WTC11 (cell line): ENCODE measurements around the gene BACH2. TPM values are rescaled to one million over a fixed set of nuclear protein-coding genes. Genes with fewer than 3 reads are reported as not detected.

Experiments used
- ATAC-seq: fragments of 200-7000 bp; cut with Tn5 transposase; 2 replicates; pipeline ENCODE4 v1.10.0; 2021; ENCODE audit warnings: mild to moderate bottlenecking, moderate library complexity
- CTCF ChIA-PET: fragments of 300-600 bp; sonication (Branson Sonifier 250); formaldehyde crosslinking; loops from one replicate; lab custom pipeline; 2021; ENCODE audit warnings: antibody characterized with exemption; lab: Charles Lee
- POLR2A ChIA-PET: fragments of 350-600 bp; sonication (Branson Sonifier 250); formaldehyde crosslinking; loops from one replicate; lab custom pipeline; 2021; ENCODE audit warnings: antibody characterized with exemption; lab: Charles Lee
- DNase-seq: peaks from one replicate; pipeline ENCODE4 v3.0.0; 2021; ENCODE audit warnings: low spot score
- H3K27ac Mint-ChIP-seq: 2 replicates; pipeline ENCODE4 v1.8.0; 2021; ENCODE audit warnings: mixed read lengths
- H3K27me3 Mint-ChIP-seq: 2 replicates; pipeline ENCODE4 v1.8.0; 2021; ENCODE audit warnings: low read depth, mild to moderate bottlenecking, moderate library complexity, mixed read lengths
- H3K36me3 Mint-ChIP-seq: 2 replicates; pipeline ENCODE4 v1.8.0; 2021; ENCODE audit warnings: mixed read lengths
- H3K4me1 Mint-ChIP-seq: 2 replicates; pipeline ENCODE4 v1.8.0; 2022; ENCODE audit warnings: mixed read lengths
- H3K4me3 Mint-ChIP-seq: 2 replicates; pipeline ENCODE4 v1.8.0; 2021; ENCODE audit warnings: mild to moderate bottlenecking, moderate library complexity, mixed read lengths
- H3K9me3 Mint-ChIP-seq: 2 replicates; pipeline ENCODE4 v1.8.0; 2021; ENCODE audit warnings: mixed read lengths
- ATF6 ChIP-seq: sonication (generic); formaldehyde crosslinking; IDR thresholded peaks from 2 replicates; pipeline ENCODE4 v1.8.1; 2023; ENCODE audit warnings: mild to moderate bottlenecking, missing genetic modification reagents
- E2F1 ChIP-seq: sonication (generic); formaldehyde crosslinking; IDR thresholded peaks from 2 replicates; pipeline ENCODE4 v1.8.0; 2022; ENCODE audit warnings: mild to moderate bottlenecking, missing genetic modification reagents
- EMX1 ChIP-seq: fragments of 250-450 bp; sonication (Bioruptor Pico); IDR thresholded peaks from 2 replicates; pipeline ENCODE4 v1.8.0; 2021; ENCODE audit warnings: mild to moderate bottlenecking
- ERG ChIP-seq: fragments of 250-450 bp; sonication (Bioruptor Pico); IDR thresholded peaks from 2 replicates; pipeline ENCODE4 v1.8.0; 2021; ENCODE audit warnings: mild to moderate bottlenecking
- ETV6 ChIP-seq: sonication (generic); formaldehyde crosslinking; IDR thresholded peaks from 2 replicates; pipeline ENCODE4 v1.8.1; 2022; ENCODE audit warnings: mild to moderate bottlenecking, missing genetic modification reagents
- IRF1 ChIP-seq: sonication (generic); formaldehyde crosslinking; IDR thresholded peaks from 2 replicates; pipeline ENCODE4 v1.8.0; 2023; ENCODE audit warnings: missing genetic modification reagents
- RELA ChIP-seq: sonication (generic); formaldehyde crosslinking; IDR thresholded peaks from 2 replicates; pipeline ENCODE4 v1.8.1; 2022; ENCODE audit warnings: missing genetic modification reagents, mild to moderate bottlenecking, borderline replicate concordance
- SOX15 ChIP-seq: fragments of 250-450 bp; sonication (Bioruptor Pico); IDR thresholded peaks from 2 replicates; pipeline ENCODE4 v1.9.0; 2021; ENCODE audit warnings: mild to moderate bottlenecking
- ZNF423 ChIP-seq: fragments of 250-450 bp; sonication (Bioruptor Pico); IDR thresholded peaks from 2 replicates; pipeline ENCODE4 v2.1.2; 2022; ENCODE audit warnings: mild to moderate bottlenecking, moderate library complexity
- ZSCAN18 ChIP-seq: fragments of 250-450 bp; sonication (Bioruptor Pico); IDR thresholded peaks from 2 replicates; pipeline ENCODE4 v2.1.2; 2022; ENCODE audit warnings: mild to moderate bottlenecking, moderate library complexity
- total RNA-seq: library from RNA; stranded (reverse); gene quantifications from 3 replicates; pipeline ENCODE4 v1.2.3, GENCODE V29; 2021
- TF ChIP-seq, protein P1 (sequence below): sonication (generic); formaldehyde crosslinking; IDR thresholded peaks from 2 replicates; pipeline ENCODE4 v1.8.0; 2023; ENCODE audit warnings: mild to moderate bottlenecking, missing genetic modification reagents
- TF ChIP-seq, protein P2 (sequence below): fragments of 250-450 bp; sonication (Bioruptor Pico); IDR thresholded peaks from 2 replicates; pipeline ENCODE4 v1.9.0; 2021; ENCODE audit warnings: mild to moderate bottlenecking

Gene BACH2
- total RNA-seq, 1 experiment from 2014 or later = 5.9 TPM

GRCh38 chr6:89975991-89976693, 320.5 kb downstream of the BACH2 start:
- H3K27ac Mint-ChIP-seq = no peak overlapping the region; the same call in 1 of the 2 replicates
- H3K27me3 Mint-ChIP-seq = no peaks in the 10 kb centered on the region
- 0 out of 2 replicates have a peak, but pooled peaks cover 3% of the 10 kb centered on the region for H3K4me1 Mint-ChIP-seq
- POLR2A ChIA-PET = no interaction called here
- H3K36me3 Mint-ChIP-seq = no peaks in the 10 kb centered on the region
- TF ChIP-seq SOX15 (CRISPR knock-in tag) (no peak), IRF1 (CRISPR knock-in tag) (no peak), RELA (CRISPR knock-in tag) (no peak), ERG (no peak)
- DNase-seq = no peak
- H3K4me3 Mint-ChIP-seq = no peak overlapping the region
- H3K9me3 Mint-ChIP-seq = no peaks in the 10 kb centered on the region
- CTCF ChIA-PET = interaction anchor here (2.9 kb wide), 1 partner anchor 36 kb away, joined by 14 read pairs; no protein-coding TSS in a partner anchor
- peak; percentile 44; the same call in 1 of the 2 replicates for ATAC-seq

- CTCF ChIA-PET = interaction anchor here (1.0 to 2.9 kb wide), 2 partner anchors 35 to 504 kb away, joined by 3 to 14 read pairs; no protein-coding TSS in a partner anchor
Measured at GRCh38 chr6:89975366-89975765, 321.3 kb downstream of the BACH2 start.

More at GRCh38 chr6:89975366-89975765, 321.3 kb downstream of the BACH2 start:
- no peak for DNase-seq
- Mint-ChIP-seq H3K27ac (no peak overlapping the region), H3K27me3 (no peaks in the 10 kb centered on the region), H3K36me3 (no peaks in the 10 kb centered on the region), H3K4me1 (0 out of 2 replicates have a peak, but pooled peaks cover 3% of the 10 kb centered on the region), H3K9me3 (no peaks in the 10 kb centered on the region), H3K4me3 (no peak overlapping the region)
- no peak for ATAC-seq
- TF ChIP-seq ATF6 = no peak
- no peak for TF ChIP-seq EMX1
- TF ChIP-seq E2F1 = no peak
- TF ChIP-seq, protein P1, sequence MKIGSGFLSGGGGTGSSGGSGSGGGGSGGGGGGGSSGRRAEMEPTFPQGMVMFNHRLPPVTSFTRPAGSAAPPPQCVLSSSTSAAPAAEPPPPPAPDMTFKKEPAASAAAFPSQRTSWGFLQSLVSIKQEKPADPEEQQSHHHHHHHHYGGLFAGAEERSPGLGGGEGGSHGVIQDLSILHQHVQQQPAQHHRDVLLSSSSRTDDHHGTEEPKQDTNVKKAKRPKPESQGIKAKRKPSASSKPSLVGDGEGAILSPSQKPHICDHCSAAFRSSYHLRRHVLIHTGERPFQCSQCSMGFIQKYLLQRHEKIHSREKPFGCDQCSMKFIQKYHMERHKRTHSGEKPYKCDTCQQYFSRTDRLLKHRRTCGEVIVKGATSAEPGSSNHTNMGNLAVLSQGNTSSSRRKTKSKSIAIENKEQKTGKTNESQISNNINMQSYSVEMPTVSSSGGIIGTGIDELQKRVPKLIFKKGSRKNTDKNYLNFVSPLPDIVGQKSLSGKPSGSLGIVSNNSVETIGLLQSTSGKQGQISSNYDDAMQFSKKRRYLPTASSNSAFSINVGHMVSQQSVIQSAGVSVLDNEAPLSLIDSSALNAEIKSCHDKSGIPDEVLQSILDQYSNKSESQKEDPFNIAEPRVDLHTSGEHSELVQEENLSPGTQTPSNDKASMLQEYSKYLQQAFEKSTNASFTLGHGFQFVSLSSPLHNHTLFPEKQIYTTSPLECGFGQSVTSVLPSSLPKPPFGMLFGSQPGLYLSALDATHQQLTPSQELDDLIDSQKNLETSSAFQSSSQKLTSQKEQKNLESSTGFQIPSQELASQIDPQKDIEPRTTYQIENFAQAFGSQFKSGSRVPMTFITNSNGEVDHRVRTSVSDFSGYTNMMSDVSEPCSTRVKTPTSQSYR = no peak
- no peak for TF ChIP-seq ETV6 (CRISPR knock-in tag)
- TF ChIP-seq, protein P2, sequence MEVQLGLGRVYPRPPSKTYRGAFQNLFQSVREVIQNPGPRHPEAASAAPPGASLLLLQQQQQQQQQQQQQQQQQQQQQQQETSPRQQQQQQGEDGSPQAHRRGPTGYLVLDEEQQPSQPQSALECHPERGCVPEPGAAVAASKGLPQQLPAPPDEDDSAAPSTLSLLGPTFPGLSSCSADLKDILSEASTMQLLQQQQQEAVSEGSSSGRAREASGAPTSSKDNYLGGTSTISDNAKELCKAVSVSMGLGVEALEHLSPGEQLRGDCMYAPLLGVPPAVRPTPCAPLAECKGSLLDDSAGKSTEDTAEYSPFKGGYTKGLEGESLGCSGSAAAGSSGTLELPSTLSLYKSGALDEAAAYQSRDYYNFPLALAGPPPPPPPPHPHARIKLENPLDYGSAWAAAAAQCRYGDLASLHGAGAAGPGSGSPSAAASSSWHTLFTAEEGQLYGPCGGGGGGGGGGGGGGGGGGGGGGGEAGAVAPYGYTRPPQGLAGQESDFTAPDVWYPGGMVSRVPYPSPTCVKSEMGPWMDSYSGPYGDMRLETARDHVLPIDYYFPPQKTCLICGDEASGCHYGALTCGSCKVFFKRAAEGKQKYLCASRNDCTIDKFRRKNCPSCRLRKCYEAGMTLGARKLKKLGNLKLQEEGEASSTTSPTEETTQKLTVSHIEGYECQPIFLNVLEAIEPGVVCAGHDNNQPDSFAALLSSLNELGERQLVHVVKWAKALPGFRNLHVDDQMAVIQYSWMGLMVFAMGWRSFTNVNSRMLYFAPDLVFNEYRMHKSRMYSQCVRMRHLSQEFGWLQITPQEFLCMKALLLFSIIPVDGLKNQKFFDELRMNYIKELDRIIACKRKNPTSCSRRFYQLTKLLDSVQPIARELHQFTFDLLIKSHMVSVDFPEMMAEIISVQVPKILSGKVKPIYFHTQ (CRISPR knock-in tag) = no peak
- no peak for TF ChIP-seq ZSCAN18 (CRISPR knock-in tag)
- TF ChIP-seq ZNF423 (CRISPR knock-in tag) = no peak
- no peak for TF ChIP-seq RELA (CRISPR knock-in tag)
- POLR2A ChIA-PET = no interaction called here
